HG03196 (cell line): ENCODE measurements around the gene SLC36A3.
"Not testable (repeated sequence)": the region's sequence is repeated elsewhere in the genome, so short reads cannot be mapped to it uniquely, and the experiment has no call there.

ENCODE experiments used
- ATAC-seq: cut with Tn5 transposase; IDR thresholded peaks from one replicate; pipeline ENCODE4 v1.9.1; 2021; ENCODE audit not compliant: unreplicated experiment

Gene SLC36A3

DNA sequence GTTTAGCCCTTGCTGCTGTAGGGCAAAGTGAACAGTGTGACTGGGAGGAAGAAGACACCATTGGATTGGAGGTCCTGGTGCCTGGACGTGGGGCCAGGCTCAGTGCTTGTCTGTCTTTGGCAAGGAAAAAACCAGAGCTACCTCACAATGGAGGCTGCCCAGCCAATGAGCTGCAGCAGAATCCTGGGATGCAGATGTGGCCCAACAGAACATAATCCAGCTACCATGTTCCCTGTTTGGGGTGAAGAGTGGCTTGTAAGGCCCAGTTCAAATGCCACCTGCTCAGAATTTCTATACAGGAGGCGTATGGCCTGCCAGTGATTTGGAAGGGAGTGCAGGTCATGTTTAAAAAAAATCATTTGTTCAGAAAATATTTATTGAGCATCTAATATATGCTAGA, at the start of gene SLC36A3:
Gene SLC36A3 (minus strand): TSS at position 101 of the 400 bp plus-strand sequence. CDS start 412 bp downstream, outside the sequence.
- no peak for ATAC-seq

DNA sequence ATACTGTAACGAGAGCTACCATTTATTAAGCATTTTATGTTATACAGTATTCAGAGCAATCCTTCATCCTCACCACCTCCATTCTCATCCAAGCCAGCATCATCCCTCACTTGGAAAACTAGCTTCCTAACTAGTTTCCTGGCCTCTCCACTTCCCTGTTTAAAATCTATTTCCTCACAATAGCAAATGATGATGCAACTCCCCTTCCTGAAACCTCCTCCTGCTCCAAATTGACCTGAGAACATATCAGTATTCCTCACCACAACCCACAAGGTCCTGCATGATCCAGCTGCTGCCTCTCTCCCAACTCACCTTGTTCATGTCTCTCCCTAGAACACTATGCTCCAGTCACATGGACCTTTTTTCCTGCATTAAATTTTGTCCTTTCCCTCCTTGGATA, 48.1 kb upstream of the SLC36A3 start:
- ATAC-seq: no peak

DNA sequence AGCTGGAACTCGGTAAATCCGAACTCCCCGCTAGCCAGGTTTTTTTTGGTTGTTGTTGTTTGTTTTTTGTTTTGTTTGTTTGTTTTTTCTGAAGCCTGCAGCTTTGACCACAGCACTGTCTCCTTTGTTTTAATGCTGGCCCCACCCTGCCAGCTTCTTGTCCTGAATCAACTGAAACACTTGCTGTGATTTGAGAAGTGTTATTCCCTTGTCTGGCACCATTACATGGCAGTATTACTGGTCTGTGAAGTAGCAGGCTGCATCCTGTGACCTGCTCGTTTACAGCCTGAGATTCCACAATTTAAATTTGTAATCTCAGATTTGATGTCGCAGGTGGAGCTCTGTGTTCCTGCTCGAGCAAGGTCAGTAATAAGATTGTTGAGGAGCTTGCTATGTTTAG, 45.2 kb upstream of the SLC36A3 start:
- no peak for ATAC-seq

DNA sequence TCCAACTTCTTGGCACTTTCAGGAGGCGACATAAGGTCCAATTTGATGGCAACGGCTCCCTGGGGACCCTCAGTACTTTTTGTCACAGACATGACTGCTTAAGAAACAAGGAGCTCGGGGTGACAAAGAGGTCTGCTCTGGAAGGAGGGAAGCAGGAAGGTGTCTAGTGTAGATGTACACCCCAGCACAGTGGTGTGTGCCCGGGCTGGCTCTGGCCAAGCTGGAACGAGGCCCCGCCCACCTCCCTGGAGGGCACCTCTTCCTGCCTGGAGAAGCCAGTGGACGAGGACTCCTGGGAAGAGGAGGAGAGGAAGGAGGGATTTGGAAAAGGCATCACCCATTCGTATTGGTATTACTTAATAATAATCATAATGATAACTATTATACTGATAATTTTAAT, 43.8 kb upstream of the SLC36A3 start, which contains the start of gene SLC36A2:
Gene SLC36A2 (minus strand): TSS at position 191 of the 400 bp plus-strand sequence. CDS start 99 bp downstream, at position 92.
- no peak for ATAC-seq

- no peak for ATAC-seq
Measured at GRCh38 chr5:151345808-151346478, 42.4 kb upstream of the SLC36A3 start.

GRCh38 chr5:151345187-151345807, 41.7 kb upstream of the SLC36A3 start:
- ATAC-seq: no peak

DNA sequence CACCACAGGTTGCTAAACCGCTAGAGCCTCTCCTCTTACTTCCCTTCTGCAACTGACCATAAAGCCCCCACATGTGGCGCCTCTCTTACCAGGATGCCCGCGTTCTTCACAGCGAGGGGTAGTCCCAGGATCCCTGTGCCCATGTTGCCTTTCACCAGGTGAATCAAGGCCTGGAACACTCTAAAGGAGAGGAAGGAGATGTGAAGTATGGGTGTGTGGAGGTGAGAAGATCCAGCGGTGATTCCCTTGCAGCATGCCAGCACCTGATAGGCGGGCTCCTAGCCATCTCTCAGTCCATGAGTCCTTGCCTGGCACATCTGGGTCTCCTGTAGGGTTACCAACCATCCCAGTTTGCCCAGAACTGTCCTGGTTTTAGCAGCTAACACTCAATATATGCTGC, 40.5 kb upstream of the SLC36A3 start:
- no peak for ATAC-seq

DNA sequence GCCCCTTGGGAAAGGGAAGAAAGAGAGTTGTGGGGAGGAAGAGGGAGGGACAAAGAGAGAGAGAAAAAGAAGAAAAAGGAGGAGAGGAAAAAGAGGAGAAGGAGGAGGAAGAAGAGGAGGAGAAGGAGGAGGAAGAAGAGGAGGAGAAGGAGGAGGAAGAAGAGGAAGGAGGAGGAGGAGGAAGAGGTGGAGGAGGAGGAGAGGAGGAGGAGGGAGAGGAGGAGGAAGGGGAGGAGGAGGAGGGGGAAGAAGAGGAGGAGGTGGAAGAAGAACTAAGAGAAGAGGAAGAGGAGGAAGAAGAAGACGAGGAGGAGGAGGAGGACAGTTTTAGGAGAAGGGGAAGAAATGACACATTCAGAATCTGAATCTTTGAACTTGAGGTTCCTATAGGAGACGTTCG, 36.4 kb upstream of the SLC36A3 start:
- no peak for ATAC-seq

DNA sequence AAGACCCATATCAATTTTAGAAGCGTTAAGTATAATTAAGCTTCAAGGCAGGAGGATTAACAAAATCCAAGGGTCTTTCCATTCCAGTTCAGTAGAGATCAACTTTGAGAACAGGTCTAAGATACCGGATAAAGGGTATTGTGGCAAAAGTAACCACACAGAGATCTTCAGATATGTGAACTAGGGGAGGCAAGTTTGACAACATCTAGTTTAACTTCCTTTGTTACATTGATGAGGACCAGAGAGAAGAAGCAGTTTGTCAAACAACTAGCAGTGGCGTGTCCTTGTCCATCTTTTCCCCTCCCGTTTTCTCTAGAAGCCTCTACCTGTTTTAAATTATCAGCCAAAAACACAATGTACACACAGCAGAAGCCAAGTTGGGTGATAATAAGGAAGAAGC, 35.2 kb upstream of the SLC36A3 start:
- no peak for ATAC-seq

DNA sequence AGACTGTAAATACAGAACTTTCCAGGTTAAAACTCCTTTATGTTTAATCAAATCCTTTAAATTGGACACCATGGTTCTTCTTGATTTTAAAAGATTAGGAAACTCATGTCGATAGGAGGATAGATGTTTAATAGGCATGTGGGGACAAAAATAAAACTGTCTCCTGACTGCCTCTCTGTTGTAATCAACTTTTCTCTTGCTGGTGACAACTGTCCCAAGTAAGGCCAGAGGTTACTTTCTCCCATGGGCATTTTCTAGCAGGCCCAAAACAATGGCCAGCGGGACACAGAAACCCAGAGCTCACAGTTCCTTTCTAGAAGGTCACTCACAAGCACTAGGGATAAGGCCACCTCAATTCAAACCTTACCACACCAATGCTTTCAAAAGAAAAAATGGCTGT, 29.3 kb upstream of the SLC36A3 start:
- no peak for ATAC-seq

DNA sequence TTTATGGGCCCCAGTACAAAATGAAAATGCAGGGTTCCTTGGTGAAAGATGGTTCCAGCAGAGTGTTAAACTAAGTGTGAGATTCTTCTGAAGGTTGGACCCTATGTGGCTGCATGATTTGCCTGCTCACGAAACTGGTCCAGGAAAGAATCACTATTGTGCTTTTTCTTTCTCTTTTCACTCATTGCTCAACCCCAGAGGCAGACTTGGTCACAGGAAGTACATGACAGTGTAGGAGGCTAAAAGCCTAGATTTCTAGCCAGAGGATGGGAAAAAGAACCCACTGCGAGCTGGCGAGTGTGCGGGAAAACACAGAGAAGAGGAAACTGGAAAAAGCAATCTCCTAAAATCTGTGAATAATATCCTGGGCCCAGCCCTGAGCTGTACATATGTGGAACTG, 25.2 kb upstream of the SLC36A3 start:
- no peak for ATAC-seq

- ATAC-seq: no peak
Measured at GRCh38 chr5:151327585-151327984, 24.0 kb upstream of the SLC36A3 start.

DNA sequence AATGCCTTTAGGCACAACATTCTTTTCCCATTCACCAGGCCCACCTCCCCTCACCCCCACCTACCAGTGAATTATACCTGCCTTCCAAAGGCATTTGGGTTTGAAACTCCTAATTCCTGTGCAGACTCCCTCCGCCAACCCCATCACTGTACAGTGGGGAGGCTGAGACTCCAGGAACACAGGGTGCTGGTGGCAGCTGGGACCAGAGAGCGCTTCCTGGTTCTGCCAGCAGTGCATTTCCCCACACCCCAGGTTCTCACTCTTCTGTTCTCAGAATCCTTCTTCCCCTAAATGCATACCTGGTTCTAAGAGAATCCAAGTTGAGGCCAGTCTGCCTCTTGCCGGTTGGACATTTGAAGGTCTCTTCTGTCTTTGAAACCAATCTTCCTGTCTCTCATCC, 22.7 kb upstream of the SLC36A3 start:
- no peak for ATAC-seq

GRCh38 chr5:151320481-151320880, 16.9 kb upstream of the SLC36A3 start:
- no peak for ATAC-seq

- ATAC-seq: peak; percentile 62
Measured at GRCh38 chr5:151318850-151319732, 15.5 kb upstream of the SLC36A3 start.

DNA sequence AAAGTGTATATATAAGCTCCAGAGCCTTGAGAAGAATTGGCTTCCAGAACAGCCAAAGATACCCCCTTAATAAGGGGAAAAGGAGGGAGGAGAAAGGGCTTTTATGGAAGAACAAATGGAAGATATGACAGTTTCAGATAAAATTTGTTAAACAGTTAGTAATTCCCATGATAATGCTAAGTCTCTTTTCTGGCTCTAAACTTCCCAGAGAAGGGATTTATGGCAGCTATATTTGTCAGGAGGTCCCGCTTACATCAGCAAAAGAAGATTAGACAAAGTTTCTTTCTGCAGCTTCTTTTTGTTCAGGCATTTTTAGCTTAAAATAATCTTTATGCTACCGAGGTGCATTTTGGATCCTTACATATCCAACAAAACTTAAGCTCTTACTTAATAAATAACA, 14.3 kb upstream of the SLC36A3 start:
- no peak for ATAC-seq

- ATAC-seq: peak; percentile 78
Measured at GRCh38 chr5:151315998-151316597, 12.5 kb upstream of the SLC36A3 start.

DNA sequence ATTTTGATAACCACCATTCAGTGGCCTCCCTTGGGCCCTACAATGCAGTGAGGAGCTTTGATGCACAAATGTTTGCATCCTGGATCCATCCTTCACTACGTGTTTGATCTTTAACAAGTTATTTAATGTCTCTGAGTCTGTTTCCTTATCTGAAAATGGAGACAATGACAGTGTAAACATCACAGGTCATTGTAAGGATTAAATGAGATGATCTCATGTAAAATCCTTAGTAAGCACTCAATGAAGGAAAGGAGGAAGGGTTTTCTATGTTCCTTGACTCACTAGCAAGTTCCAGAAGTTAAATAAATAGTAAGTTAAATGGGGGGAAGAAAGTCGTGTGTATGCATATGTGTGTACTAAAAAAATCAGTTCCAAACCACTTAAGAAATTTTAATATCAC, 9.8 kb upstream of the SLC36A3 start:
- ATAC-seq: no peak

DNA sequence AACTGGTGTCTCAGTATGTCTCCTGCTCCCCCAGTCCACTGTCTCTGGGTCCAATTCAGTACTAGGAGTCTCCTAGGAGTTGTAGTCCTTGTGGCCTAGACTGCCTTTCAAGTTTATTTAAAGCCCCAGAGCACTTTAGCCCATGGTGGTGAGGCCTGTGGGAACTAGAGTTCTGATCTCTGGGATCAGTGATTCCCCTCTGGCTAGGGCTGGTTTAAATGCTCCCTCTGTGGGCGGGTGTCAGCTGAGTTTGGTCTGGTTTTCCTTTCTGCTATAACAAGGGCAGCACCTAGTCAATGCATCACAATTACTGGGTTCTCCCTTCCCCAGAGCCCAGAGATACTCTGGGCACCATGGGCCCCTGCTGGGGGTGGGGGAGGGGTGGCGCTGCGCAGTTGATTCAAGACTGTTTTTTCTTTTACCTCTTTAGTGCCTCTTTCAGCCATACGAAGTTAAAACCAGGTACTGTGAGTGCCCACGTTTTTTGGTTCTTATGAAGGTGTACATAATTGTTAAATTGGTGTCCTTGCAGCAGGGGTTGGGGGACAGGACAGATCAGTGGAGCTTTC, 9.3 kb upstream of the SLC36A3 start:
- ATAC-seq: no peak

GRCh38 chr5:151310932-151311331, 7.4 kb upstream of the SLC36A3 start:
- no peak for ATAC-seq

- ATAC-seq: not testable (repeated sequence)
Measured at GRCh38 chr5:151309821-151310220, 6.3 kb upstream of the SLC36A3 start.
